T47D (cell line): ENCODE data around the gene IGFL1.
"Not testable (repeated sequence)": the region's sequence is repeated elsewhere in the genome, so short reads cannot be mapped to it uniquely, and the experiment has no call there.

Experiments used
- DNase-seq, 2 experiments: peaks; one replicate each; pipeline versions ENCODE4 v3.0.0 to v3.0.0-alpha.2; 2011 to 2012; ENCODE audit warnings: low read depth in 1 of 2, low spot score in 1 of 2
- JUND ChIP-seq: IDR thresholded peaks from 2 replicates; pipeline ENCODE4 v1.6.1; 2012; ENCODE audit warnings: low read depth
- in situ Hi-C: cut with HindIII; loops from 2 replicates; pipeline ENCODE4 v1.10.0; 2016; ENCODE audit warnings: low sequenced_read_pairs, low pct_unique_long_range_greater_than_20kb

Gene IGFL1

GRCh38 chr19:46271481-46272197 is 42.1 kb downstream of the IGFL1 start:
- TF ChIP-seq JUND, result no peak
- in situ Hi-C loops, result no loop called here
- no peak for DNase-seq

- DNase-seq, in situ Hi-C loops: not testable (repeated sequence)
Observed at GRCh38 chr19:46273931-46274330, 44.4 kb downstream of the IGFL1 start.

- TF ChIP-seq JUND, result no peak
- in situ Hi-C loops, result no loop called here
- DNase-seq, result no peak
Observed at GRCh38 chr19:46279177-46279576, 49.6 kb downstream of the IGFL1 start.
